Measurements from ENCODE around the gene SLX4IP. TPM values are rescaled to one million over a fixed set of nuclear protein-coding genes. Genes with fewer than 3 reads are reported as not detected.
A peak's percentile ranks its signal among the peaks of the same experiment; 100 is the strongest.

The SLX4IP gene
- total and polyA plus RNA-seq, 2 donors (not counting 1 experiment from before 2014, with no cell fraction given), result 1.9 to 8.1 TPM

GRCh38 chr20:10557685-10558084, 122.6 kb downstream of the SLX4IP start:
- H3K4me2 ChIP-seq (ENCODE audit: extremely low read depth, insufficient read depth, low read length), result no peak overlapping the region
- peaks cover 8% of the 10 kb centered on the region for H3K4me1 ChIP-seq (ENCODE audit: control insufficient read depth, extremely low read depth, insufficient read depth, low read length)
- no peaks in the 10 kb centered on the region for H3K36me3 ChIP-seq (ENCODE audit: control insufficient read depth, insufficient read depth, low read length)
- no peaks in the 10 kb centered on the region for H3K79me2 ChIP-seq (ENCODE audit: control insufficient read depth, insufficient read depth, low read length)
- H3K4me3 ChIP-seq (replicated peaks in 1 of 4; ENCODE audit: control extremely low read depth in 1 of 4, insufficient read depth in 1 of 4, low read depth in 3 of 4, low read length in 4 of 4), result no peak overlapping the region
- no peaks in the 10 kb centered on the region for H3K9me3 ChIP-seq (ENCODE audit: control insufficient read depth, insufficient read depth, low read depth, low read length)
- no peaks in the 10 kb centered on the region for H3K27me3 ChIP-seq (ENCODE audit: control insufficient read depth, insufficient read depth, low read length)
- no peak overlapping the region for H3K9ac ChIP-seq (ENCODE audit: insufficient read depth, low read length)
- H2AFZ ChIP-seq (ENCODE audit: low read length), result no peak overlapping the region
- DNase-seq (ENCODE audit: low read depth in 2 of 2), result peak in 1 of 2 donors; percentile 41
- no peaks in the 10 kb centered on the region for H4K20me1 ChIP-seq (ENCODE audit: control insufficient read depth, extremely low read depth, insufficient read depth, low read length)
- H3K27ac ChIP-seq (ENCODE audit: insufficient read depth, low read length), result no peak overlapping the region
- TF ChIP-seq, protein P1, sequence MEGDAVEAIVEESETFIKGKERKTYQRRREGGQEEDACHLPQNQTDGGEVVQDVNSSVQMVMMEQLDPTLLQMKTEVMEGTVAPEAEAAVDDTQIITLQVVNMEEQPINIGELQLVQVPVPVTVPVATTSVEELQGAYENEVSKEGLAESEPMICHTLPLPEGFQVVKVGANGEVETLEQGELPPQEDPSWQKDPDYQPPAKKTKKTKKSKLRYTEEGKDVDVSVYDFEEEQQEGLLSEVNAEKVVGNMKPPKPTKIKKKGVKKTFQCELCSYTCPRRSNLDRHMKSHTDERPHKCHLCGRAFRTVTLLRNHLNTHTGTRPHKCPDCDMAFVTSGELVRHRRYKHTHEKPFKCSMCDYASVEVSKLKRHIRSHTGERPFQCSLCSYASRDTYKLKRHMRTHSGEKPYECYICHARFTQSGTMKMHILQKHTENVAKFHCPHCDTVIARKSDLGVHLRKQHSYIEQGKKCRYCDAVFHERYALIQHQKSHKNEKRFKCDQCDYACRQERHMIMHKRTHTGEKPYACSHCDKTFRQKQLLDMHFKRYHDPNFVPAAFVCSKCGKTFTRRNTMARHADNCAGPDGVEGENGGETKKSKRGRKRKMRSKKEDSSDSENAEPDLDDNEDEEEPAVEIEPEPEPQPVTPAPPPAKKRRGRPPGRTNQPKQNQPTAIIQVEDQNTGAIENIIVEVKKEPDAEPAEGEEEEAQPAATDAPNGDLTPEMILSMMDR (conservative IDR thresholded peaks at IDR 0.05 in 1 of 2, IDR thresholded peaks at IDR 0.05 in 1 of 2; ENCODE audit: low read depth in 1 of 2, low read length in 2 of 2), result no peak
- TF ChIP-seq EZH2 (IDR thresholded peaks at IDR 0.05; ENCODE audit: low read length, missing control alignments), result no peak

DNA sequence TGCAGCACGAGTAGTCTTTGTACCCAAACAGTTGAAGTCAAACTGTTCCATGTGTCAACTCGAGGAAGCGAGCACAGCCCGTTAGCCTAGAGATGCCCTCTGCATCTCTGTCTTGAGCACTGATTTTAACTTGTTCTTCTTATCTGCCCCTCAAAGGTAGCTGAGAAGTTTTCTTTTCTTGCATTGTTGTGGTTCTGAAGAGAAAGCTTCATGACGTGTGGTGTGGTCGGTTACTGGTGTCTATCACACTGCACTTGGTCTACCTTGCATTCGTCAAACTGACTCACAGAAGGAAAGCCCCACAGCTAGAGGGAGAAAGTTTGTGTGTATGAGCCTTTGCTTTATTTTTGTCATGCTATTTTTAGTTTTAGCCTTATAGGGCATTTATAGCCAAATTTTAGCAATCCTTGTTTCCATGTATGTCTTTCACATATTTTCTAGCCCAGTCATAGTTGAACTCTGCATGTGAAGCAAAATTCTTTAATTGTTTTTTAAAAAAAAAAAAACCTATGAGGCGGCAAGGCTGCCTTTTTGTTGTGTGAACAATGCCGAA, 123.6 kb downstream of the SLX4IP start:
- H2AFZ ChIP-seq (ENCODE audit: low read length), result no peak overlapping the region
- peak overlapping the region; percentile 13 for H3K9ac ChIP-seq (ENCODE audit: insufficient read depth, low read length)
- peak overlapping the region; percentile 24 for H3K27ac ChIP-seq (ENCODE audit: insufficient read depth, low read length)
- peak; percentile 94 to 98 for DNase-seq (ENCODE audit: low read depth in 2 of 2)
- no peaks in the 10 kb centered on the region for H3K9me3 ChIP-seq (ENCODE audit: control insufficient read depth, insufficient read depth, low read depth, low read length)
- TF ChIP-seq, protein P1 (conservative IDR thresholded peaks at IDR 0.05 in 1 of 2, IDR thresholded peaks at IDR 0.05 in 1 of 2; ENCODE audit: low read depth in 1 of 2, low read length in 2 of 2), result peak; percentile 14 to 44
- no peak for TF ChIP-seq EZH2 (IDR thresholded peaks at IDR 0.05; ENCODE audit: low read length, missing control alignments)
- peak overlapping the region; percentile 28 for H3K4me2 ChIP-seq (ENCODE audit: extremely low read depth, insufficient read depth, low read length)
- H3K79me2 ChIP-seq (ENCODE audit: control insufficient read depth, insufficient read depth, low read length), result no peaks in the 10 kb centered on the region
- no peaks in the 10 kb centered on the region for H4K20me1 ChIP-seq (ENCODE audit: control insufficient read depth, extremely low read depth, insufficient read depth, low read length)
- H3K4me1 ChIP-seq (ENCODE audit: control insufficient read depth, extremely low read depth, insufficient read depth, low read length), result peaks cover 8% of the 10 kb centered on the region
- H3K36me3 ChIP-seq (ENCODE audit: control insufficient read depth, insufficient read depth, low read length), result no peaks in the 10 kb centered on the region
- H3K4me3 ChIP-seq (replicated peaks in 1 of 4; ENCODE audit: control extremely low read depth in 1 of 4, insufficient read depth in 1 of 4, low read depth in 3 of 4, low read length in 4 of 4), result no peak overlapping the region
- no peaks in the 10 kb centered on the region for H3K27me3 ChIP-seq (ENCODE audit: control insufficient read depth, insufficient read depth, low read length)

DNA sequence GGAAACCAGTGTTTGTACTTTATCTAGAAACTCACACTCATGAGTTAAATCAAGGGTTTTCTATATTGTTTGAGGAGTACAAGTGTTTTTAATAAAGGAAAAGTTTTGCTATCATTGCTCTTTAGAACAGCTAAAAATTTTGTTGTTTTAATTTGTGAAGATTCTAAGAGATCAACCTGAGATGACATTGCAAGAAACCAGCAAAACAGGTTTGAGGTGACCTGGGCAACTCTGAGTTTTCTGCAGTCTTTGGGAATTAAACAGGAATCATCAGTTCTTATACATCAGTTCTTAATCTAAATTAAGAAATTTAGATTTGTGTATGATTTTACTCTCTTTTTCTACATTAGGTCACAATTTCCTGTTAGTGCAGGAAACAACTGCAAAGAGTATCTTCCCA, 124.2 kb downstream of the SLX4IP start:
- Histone ChIP-seq H3K9ac (ENCODE audit: insufficient read depth, low read length) (no peak overlapping the region), H3K4me2 (ENCODE audit: extremely low read depth, insufficient read depth, low read length) (no peak overlapping the region)
- TF ChIP-seq EZH2 (IDR thresholded peaks at IDR 0.05; ENCODE audit: low read length, missing control alignments), result no peak
- TF ChIP-seq, protein P1 (conservative IDR thresholded peaks at IDR 0.05 in 1 of 2, IDR thresholded peaks at IDR 0.05 in 1 of 2; ENCODE audit: low read depth in 1 of 2, low read length in 2 of 2), result no peak

More for the DNA sequence above, 124.2 kb downstream of the SLX4IP start:
- Histone ChIP-seq H3K9me3 (ENCODE audit: control insufficient read depth, insufficient read depth, low read depth, low read length) (no peaks in the 10 kb centered on the region), H2AFZ (ENCODE audit: low read length) (no peak overlapping the region), H3K4me1 (ENCODE audit: control insufficient read depth, extremely low read depth, insufficient read depth, low read length) (peaks cover 8% of the 10 kb centered on the region), H3K4me3 (replicated peaks in 1 of 4; ENCODE audit: control extremely low read depth in 1 of 4, insufficient read depth in 1 of 4, low read depth in 3 of 4, low read length in 4 of 4) (no peak overlapping the region), H3K79me2 (ENCODE audit: control insufficient read depth, insufficient read depth, low read length) (no peaks in the 10 kb centered on the region), H3K27me3 (ENCODE audit: control insufficient read depth, insufficient read depth, low read length) (no peaks in the 10 kb centered on the region), H3K27ac (ENCODE audit: insufficient read depth, low read length) (no peak overlapping the region), H4K20me1 (ENCODE audit: control insufficient read depth, extremely low read depth, insufficient read depth, low read length) (no peaks in the 10 kb centered on the region), H3K36me3 (ENCODE audit: control insufficient read depth, insufficient read depth, low read length) (no peaks in the 10 kb centered on the region)
- no peak for DNase-seq (ENCODE audit: low read depth in 2 of 2)
